ENCODE data around the gene PIGP.

GRCh38 chr21:37075214-37075770 is 2.4 kb upstream of the PIGP start:
- TF ChIP-seq POLR2A (IDR thresholded peaks at IDR 0.05; ENCODE audit: low read depth): no peak
- no peak for TF ChIP-seq CTCF (IDR thresholded peaks at IDR 0.05)
- no peak for TF ChIP-seq POLR2AphosphoS5 (IDR thresholded peaks at IDR 0.05)
